ENCODE data around the gene DNER.

DNA sequence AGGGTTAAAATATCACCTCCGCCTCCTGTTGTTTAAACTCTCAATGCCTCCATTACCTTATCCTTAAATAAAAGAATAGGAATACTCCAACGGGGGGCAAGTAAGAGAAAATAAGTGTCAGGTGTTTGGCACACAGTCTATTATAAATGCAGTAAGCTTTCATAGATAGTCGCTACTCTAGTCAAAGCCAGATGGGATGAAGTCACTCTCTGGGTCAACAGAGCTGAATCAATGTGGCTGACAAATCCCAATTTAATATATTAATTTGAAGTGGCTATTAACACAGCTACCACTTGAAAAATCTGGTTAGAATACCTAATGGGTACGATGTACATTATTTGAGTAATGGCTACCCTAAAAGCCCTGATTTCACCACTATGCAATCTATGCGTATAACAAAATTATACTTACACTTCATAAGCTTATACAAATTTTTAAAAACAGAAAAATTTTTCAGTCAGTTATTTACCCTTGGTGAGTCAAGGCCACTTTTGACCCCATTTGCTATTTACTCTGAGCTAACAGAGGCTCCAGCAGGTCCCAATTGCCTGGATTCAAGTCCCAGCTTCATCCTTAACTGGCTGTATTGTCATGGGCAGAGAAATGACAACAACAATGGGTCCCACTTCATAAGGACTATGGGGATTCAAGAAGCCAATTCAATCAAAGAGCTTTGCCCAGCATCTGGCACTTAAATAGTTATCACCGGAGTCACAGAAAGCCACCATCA lies 275.8 kb downstream of the DNER start:
- TF ChIP-seq POLR2A (IDR thresholded peaks at IDR 0.05; ENCODE audit: extremely low read depth, insufficient read length) (no peak), MYC (IDR thresholded peaks at IDR 0.05; ENCODE audit: low read depth, low read length) (no peak)
- TF ChIP-seq, protein P1, sequence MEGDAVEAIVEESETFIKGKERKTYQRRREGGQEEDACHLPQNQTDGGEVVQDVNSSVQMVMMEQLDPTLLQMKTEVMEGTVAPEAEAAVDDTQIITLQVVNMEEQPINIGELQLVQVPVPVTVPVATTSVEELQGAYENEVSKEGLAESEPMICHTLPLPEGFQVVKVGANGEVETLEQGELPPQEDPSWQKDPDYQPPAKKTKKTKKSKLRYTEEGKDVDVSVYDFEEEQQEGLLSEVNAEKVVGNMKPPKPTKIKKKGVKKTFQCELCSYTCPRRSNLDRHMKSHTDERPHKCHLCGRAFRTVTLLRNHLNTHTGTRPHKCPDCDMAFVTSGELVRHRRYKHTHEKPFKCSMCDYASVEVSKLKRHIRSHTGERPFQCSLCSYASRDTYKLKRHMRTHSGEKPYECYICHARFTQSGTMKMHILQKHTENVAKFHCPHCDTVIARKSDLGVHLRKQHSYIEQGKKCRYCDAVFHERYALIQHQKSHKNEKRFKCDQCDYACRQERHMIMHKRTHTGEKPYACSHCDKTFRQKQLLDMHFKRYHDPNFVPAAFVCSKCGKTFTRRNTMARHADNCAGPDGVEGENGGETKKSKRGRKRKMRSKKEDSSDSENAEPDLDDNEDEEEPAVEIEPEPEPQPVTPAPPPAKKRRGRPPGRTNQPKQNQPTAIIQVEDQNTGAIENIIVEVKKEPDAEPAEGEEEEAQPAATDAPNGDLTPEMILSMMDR (IDR thresholded peaks at IDR 0.05; ENCODE audit: low read depth, low read length), result no peak

Measured in NB4 (cell line).